GM21447 (cell line): ENCODE data around the gene IFNL2.
A peak's percentile ranks its signal among the peaks of the same experiment; 100 is the strongest.
"Not testable (repeated sequence)": the region's sequence is repeated elsewhere in the genome, so short reads cannot be mapped to it uniquely, and the experiment has no call there.

Experiments used
- ATAC-seq: cut with Tn5 transposase; IDR thresholded peaks from one replicate; pipeline ENCODE4 v1.9.1; 2021; ENCODE audit not compliant: unreplicated experiment

Gene IFNL2

DNA sequence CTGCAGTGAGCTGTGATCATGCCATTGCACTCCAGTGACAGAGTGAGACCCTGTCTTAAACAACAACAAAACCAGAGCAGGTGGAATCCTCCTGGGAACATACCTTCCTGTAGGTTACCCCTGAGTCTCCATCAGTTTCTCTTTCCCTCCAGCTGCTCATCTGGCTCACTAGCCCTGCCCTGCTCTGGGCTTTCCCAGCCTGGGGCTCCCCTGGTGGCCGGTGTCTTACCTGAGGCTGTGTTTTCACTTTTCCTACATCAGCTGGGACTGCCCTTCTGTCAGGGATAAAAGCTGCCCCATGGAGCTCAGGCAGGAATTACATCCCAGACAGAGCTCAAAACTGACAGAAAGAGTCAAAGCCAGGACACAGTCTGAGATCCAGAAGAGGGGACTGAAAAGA lies at the start of gene IFNL2:
Gene IFNL2 (plus strand): TSS at position 312 of the 400 bp plus-strand sequence. CDS start 173 bp downstream, outside the sequence.
- ATAC-seq: not testable (repeated sequence)

DNA sequence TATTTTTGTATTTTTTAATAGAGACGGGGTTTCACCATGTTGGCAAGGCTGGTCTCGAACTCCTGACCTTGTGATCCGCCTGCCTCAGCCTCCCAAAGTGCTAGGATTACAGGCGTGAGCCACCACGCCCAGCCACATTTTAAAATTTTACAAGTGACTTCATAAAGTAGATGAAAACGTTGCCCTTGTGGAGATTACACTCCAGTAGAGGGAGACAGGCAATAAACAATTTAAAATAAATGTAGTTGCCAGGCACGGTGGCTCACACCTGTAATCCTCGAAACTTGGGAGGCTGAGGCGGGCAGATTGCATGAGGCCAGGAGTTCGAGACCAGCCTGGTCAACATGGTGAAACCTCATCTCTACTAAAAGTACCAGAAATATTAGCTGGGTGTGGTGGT lies 49.1 kb upstream of the IFNL2 start:
- not testable (repeated sequence) for ATAC-seq

GRCh38 chr19:39223703-39224279 lies 44.4 kb upstream of the IFNL2 start:
- no peak for ATAC-seq

DNA sequence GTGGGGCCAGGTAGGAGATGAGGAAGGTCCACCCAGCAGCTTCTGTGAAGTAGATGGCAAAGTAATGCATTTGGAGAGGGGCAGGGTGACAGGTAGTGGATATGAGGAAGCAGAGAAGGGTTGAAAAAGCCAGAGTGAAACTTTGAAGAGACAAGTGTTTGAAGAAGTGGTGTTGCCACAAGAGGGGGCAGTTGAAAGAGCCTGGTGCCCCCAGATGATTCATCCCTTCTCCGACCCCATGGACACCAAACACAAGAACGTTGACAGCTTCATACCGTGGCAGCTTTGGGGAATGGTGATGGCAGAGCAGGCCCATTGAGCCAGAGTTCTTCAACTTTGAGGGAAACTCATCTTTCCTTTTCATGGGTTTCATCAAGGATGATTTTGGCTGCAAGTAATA lies 43.3 kb upstream of the IFNL2 start:
- ATAC-seq: no peak

- ATAC-seq: no peak
Measured at GRCh38 chr19:39230096-39230764, 38.0 kb upstream of the IFNL2 start.

GRCh38 chr19:39232708-39233107 lies 35.5 kb upstream of the IFNL2 start:
- ATAC-seq: no peak

DNA sequence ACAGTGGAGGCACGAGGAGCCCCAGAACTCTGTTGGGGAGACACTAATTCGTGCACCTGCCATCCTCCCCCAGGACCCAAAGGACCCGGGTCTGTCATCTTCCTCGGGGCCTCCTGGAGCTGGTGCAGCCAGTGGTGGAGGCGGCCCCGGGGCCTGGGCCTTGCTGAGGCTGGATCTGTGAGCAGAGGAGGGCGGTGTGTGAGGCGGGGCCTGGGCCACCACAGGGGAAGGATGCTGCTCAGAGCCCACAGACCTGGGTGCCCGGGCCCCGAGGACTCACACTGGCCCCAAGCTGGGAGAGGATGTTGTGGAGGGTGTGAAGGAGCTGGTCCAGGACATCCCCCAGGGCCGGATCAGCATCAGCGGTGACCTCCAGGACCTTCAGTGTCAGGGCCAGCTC lies 31.7 kb upstream of the IFNL2 start:
- ATAC-seq: no peak

DNA sequence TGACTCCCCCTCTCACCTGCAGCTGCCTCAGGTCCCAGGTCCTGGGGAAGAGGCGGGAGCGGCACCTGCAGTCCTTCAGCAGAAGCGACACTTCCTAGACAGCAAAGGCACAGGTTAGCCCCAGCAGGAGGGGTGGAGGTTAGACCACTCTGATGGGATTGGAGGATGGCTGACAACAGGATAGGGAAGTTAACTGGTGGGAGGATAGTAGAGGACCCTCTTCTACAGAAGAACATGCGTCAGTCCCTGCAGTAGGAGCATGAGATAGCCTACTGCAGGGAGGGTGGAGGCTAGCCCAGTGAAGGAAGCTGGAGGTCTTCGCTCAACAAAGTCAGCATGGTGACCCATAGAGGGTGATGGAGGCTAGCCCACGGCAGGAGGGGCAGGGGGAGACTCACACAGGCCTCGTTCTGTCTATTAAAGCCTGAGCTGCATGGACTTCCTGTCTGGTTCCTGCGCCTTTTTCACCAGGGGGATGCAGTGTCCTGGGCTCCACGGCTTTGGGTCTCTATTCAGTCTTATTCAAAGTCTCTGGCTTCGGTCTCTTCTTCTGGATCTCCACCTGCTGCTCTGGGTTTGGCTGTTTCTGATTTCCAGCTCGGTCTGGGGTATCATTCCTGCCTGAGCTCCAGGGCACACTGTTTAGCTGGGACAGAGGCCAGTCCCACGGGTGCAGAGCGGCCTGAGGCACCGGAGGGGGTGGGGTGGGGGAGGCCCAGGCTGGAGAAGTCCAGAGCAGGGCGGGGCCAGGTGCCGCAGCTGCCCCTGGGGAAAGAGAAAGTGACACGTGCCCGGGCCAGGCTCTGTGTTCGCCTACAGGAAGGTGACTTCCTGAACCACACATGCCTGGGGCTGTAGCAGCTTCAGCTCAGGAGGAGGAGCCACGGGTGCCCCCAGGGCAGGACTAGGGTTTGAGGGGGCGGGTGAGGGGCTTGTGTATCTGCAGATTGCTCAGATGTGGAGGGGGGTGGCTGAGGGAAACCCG lies 30.7 kb upstream of the IFNL2 start:
- peak; percentile 73 for ATAC-seq

DNA sequence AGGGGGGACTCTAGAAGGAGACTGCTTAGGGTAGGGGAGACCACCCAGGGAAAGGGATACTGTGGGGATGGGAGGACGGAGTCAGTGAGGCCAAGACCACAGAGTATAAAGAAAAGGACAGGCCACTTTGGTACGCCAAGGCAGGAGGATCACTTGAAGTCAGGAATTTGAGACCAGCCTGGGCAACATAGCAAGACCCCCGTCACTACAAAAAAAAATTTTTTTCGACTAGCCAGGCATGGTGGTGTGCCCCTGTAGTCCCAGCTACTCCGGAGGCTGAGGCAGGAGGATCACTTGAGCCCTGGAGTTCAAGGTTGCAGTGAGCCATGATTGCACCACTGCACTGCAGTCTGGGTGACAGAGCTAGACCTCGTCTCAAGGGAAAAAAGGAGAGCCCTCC lies 30.0 kb upstream of the IFNL2 start:
- no peak for ATAC-seq

DNA sequence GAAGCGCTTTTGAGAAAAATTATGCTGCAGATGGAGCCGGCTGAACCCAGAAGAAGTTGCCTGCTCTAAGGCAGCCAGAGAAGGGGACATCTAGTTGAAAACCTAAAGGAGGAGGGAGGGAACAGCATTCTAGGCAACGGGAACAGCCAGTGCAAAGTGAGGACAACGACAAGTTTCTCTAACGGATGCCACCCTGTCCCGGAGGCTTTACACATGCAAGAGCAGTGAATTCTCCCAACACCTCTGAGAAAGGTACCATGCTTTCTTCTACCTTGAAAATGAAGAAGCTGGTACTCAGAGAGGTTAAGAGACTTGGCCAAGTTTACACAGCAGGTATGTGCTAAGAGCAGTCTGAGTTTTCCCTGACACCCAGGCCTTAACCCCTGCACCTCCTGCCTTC lies 29.3 kb upstream of the IFNL2 start:
- no peak for ATAC-seq

- ATAC-seq: no peak
Measured at GRCh38 chr19:39240421-39240820, 27.8 kb upstream of the IFNL2 start.

DNA sequence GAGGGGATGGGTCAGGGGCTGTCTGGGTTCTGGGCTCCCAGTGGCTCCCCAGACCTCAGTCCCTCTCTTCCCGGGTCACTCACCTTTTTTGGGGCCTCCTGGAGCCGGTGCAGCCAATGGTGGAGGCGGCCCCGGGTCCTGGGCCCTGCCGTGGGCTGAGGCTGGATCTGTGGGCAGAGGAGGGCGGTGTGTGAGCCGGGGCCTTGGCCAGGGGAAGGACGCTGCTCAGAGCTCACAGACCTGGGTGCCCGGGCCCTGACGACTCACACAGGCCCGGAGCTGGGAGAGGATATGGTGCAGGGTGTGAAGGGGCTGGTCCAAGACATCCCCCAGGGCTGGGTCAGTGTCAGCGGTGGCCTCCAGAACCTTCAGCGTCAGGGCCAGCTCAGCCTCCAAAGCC lies 24.5 kb upstream of the IFNL2 start:
- ATAC-seq: not testable (repeated sequence)

DNA sequence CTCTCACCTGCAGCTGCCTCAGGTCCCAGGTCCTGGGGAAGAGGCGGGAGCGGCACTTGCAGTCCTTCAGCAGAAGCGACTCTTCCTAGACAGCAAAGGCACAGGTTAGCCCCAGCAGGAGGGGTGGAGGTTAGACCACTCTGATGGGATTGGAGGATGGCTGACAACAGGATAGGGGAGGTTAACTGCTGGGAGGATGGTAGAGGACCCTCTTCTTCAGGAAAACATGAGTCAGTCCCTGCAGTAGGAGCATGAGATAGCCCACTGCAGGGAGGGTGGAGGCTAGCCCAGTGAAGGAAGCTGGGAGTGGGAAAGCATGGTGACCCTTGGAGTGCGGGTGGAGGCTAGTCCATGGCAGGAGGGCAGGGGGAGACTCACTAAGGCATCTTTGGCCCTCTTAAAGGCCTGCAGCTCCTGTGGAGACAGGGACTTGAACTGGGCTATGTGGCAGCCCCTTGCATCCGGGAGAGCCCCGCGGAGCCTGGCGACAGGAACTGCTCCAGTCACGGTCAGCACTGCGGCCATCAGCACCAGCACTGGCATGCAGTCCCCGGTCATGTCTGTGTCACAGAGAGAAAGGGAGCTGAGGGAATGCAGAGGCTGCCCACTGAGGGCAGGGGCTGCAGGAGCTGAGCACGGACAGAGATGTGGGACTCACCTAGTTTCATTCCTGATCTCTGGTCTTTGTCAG lies 23.6 kb upstream of the IFNL2 start, which contains the start of gene IFNL3:
Gene IFNL3 (minus strand): TSS at position 597 of the 691 bp plus-strand sequence. CDS start 39 bp downstream, at position 558.
- ATAC-seq: not testable (repeated sequence)

DNA sequence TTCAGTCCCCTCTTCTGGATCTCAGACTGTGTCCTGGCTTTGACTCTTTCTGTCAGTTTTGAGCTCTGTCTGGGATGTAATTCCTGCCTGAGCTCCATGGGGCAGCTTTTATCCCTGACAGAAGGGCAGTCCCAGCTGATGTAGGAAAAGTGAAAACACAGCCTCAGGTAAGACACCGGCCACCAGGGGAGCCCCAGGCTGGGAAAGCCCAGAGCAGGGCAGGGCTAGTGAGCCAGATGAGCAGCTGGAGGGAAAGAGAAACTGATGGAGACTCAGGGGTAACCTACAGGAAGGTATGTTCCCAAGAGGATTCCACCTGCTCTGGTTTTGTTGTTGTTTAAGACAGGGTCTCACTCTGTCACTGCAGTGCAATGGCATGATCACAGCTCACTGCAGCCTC lies 23.0 kb upstream of the IFNL2 start:
- not testable (repeated sequence) for ATAC-seq

GRCh38 chr19:39246951-39247669 lies 21.1 kb upstream of the IFNL2 start:
- no peak for ATAC-seq

DNA sequence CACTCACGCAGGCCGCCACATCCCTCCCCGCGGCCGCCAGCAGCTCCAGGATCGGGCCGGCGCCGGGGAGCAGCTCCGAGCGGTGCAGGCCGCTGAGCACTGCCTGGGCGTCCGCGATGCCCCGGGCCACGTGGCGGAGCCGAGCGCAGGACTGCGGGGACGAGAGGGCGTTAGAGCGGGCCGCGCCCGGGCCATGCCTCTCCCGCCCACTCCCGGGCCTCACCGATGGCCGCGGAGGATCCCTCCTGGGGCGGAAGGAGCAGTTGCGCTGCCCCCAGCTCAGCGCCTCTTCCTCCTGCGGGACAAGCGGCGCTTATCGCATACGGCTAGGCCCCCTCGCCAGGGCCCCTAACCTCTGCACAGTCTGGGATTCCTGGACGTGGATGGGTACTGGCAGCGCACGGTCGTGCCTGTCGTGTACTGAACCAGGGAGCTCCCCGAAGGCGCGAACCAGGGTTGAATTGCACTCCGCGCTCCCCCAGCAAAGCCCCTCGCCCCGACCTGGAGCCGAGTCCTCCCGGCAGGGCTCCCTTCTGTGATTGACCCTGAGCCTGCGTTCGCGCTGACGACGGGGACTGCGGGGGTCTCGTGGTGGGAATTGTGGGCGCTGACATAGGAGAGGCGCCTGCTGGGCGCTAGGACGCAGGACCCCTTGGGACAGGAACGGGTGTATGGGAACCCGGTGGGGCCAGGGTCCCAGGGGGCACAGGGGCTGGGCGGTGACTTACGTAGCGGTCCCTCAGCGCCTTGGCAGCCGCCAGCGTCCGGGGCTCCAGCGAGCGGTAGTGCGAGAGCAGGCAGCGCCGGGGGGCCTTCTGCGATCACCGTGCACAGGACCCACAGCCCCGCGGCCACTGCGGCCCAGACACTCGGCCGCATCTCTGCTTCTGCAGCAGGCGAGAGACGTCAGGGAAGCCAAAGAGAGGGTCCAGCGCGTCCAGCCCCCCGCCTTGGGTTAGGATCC lies 20.2 kb upstream of the IFNL2 start:
- ATAC-seq: no peak

- no peak for ATAC-seq
Measured at GRCh38 chr19:39248806-39249205, 19.4 kb upstream of the IFNL2 start, which contains the start of gene IFNL4. Gene IFNL4, minus strand, starts transcription at chr19:39248856.

DNA sequence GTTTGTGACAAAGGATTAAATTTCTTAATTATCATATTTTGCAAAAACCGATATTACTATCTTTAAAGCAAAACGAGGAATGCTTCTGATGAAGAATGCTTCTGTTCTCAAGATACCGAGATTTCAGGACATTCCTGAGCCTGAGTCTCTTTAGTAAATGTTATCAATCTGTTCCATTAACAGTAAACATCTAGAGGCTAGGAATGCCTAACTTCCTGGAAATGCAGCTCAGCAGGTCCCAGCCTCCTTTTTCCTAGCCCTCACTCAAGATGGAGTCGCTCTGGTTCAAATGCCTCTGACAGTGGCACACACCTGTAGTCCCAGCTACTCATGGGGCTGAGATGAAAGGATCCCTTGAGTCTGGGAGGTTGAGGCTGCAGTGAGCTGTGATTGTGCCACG lies 17.1 kb upstream of the IFNL2 start:
- ATAC-seq: no peak

GRCh38 chr19:39251846-39252245 lies 16.4 kb upstream of the IFNL2 start:
- no peak for ATAC-seq
